Neural crest cell (in vitro differentiated cells): ENCODE measurements around the gene ADPRM. TPM values are rescaled to one million over a fixed set of nuclear protein-coding genes. Genes with fewer than 3 reads are reported as not detected.
A peak's percentile ranks its signal among the peaks of the same experiment; 100 is the strongest.
"Not testable (repeated sequence)": the region's sequence is repeated elsewhere in the genome, so short reads cannot be mapped to it uniquely, and the experiment has no call there.

Experiments
- DNase-seq: peaks from one replicate; pipeline ENCODE4 v3.0.0; 2021; ENCODE audit warnings: low read depth, mixed read lengths, low spot score
- H3K27ac Mint-ChIP-seq: one replicate; pipeline ENCODE4 v1.8.0; 2021; ENCODE audit warnings: mild to moderate bottlenecking, mixed read lengths; ENCODE audit not compliant: unreplicated experiment
- H3K27me3 Mint-ChIP-seq: 2 replicates; pipeline ENCODE4 v1.8.0; 2021; ENCODE audit warnings: low read depth, mild to moderate bottlenecking, mixed read lengths
- H3K36me3 Mint-ChIP-seq: 2 replicates; pipeline ENCODE4 v1.8.0; 2021; ENCODE audit warnings: low read depth, mild to moderate bottlenecking, mixed read lengths
- H3K4me1 Mint-ChIP-seq: 2 replicates; pipeline ENCODE4 v1.8.0; 2021; ENCODE audit warnings: mixed read lengths
- H3K4me3 Mint-ChIP-seq: one replicate; pipeline ENCODE4 v1.8.0; 2021; ENCODE audit warnings: mild to moderate bottlenecking, mixed read lengths
- H3K9me3 Mint-ChIP-seq: 2 replicates; pipeline ENCODE4 v1.8.0; 2021; ENCODE audit warnings: mixed read lengths
- total RNA-seq: library from RNA; stranded (reverse); gene quantifications from 2 replicates; pipeline ENCODE4 v1.2.1, GENCODE V29; 2021
- TF ChIP-seq, protein P1 (sequence below): fragments of 200-600 bp; sonication (generic); conservative IDR thresholded peaks from 2 replicates; pipeline ENCODE4 v1.5.0; 2021; ENCODE audit warnings: antibody characterized with exemption, mild to moderate bottlenecking

The ADPRM gene
- total RNA-seq, 1 donor from 2014 or later: 9.8 TPM

GRCh38 chr17:10729334-10730193, 32.2 kb downstream of the ADPRM start, which contains the start of gene TMEM220:
Gene TMEM220, minus strand, starts transcription at chr17:10730023. Its CDS starts 172 bp downstream, at chr17:10729851.
- Mint-ChIP-seq H3K27ac (peak within 1 kb of the TSS; percentile 93), H3K9me3 (no peaks in the 10 kb centered on the region), H3K4me3 (peak within 1 kb of the TSS; percentile 95), H3K36me3 (no peaks in the 10 kb centered on the region), H3K4me1 (peaks cover 21% of the 10 kb centered on the region), H3K27me3 (no peaks in the 10 kb centered on the region)
- TF ChIP-seq, protein P1, sequence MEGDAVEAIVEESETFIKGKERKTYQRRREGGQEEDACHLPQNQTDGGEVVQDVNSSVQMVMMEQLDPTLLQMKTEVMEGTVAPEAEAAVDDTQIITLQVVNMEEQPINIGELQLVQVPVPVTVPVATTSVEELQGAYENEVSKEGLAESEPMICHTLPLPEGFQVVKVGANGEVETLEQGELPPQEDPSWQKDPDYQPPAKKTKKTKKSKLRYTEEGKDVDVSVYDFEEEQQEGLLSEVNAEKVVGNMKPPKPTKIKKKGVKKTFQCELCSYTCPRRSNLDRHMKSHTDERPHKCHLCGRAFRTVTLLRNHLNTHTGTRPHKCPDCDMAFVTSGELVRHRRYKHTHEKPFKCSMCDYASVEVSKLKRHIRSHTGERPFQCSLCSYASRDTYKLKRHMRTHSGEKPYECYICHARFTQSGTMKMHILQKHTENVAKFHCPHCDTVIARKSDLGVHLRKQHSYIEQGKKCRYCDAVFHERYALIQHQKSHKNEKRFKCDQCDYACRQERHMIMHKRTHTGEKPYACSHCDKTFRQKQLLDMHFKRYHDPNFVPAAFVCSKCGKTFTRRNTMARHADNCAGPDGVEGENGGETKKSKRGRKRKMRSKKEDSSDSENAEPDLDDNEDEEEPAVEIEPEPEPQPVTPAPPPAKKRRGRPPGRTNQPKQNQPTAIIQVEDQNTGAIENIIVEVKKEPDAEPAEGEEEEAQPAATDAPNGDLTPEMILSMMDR: peak; percentile 13
- DNase-seq: peak; percentile 72

GRCh38 chr17:10730247-10730646, 32.9 kb downstream of the ADPRM start:
- peaks cover 21% of the 10 kb centered on the region for H3K4me1 Mint-ChIP-seq
- H3K9me3 Mint-ChIP-seq, H3K36me3 Mint-ChIP-seq, H3K27me3 Mint-ChIP-seq, DNase-seq: not testable (repeated sequence)
- peak overlapping the region; percentile 93 for H3K27ac Mint-ChIP-seq
- peak overlapping the region; percentile 95 for H3K4me3 Mint-ChIP-seq

DNA sequence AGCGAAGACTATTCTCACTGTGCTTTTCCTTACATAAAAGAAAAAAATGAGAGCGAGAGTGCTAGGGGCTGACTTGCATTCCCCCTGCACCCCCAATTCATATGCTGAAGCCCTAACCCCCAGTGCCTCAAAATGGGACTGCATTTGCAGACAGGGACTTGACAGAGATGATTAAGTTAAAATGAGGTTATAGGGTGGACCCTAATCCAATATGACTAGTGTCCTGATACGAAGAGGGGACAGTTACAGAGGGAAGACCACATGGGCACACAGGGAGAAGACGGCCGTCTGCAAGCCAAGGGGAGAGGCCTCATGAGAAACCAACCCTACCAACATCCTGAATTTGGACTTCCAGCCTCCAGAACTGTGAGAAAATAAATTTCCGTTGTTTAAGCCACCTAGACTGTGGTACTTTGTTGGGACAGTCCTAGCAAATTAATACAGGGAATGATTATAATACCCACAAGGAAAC, 34.0 kb downstream of the ADPRM start:
- peaks cover 21% of the 10 kb centered on the region for H3K4me1 Mint-ChIP-seq
- no peak for DNase-seq
- TF ChIP-seq, protein P1: no peak

DNA sequence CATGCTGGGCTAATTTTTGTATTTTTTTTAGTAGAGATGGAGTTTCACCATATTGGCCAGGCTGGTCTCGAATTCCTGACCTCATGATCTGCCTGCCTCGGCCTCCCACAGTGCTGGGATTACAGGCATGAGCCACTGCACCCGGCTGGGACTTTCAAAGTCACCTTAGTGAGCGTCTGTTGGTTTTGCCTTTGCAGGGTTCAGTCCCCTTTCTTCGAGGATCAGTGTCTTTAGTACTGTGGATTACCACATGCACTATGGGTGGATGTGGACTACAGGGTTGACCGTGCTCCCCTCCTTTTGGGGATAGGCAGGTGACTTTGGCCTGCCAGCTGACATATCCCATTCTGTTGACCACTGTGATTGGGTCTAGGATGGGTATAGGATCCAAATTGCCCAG, 34.7 kb downstream of the ADPRM start:
- H3K4me1 Mint-ChIP-seq: peaks cover 22% of the 10 kb centered on the region
- not testable (repeated sequence) for H3K36me3 Mint-ChIP-seq, H3K27me3 Mint-ChIP-seq, H3K9me3 Mint-ChIP-seq, H3K4me3 Mint-ChIP-seq, H3K27ac Mint-ChIP-seq, DNase-seq

More for the DNA sequence above, 34.0 kb downstream of the ADPRM start:
- Mint-ChIP-seq H3K27me3 (no peaks in the 10 kb centered on the region), H3K36me3 (no peaks in the 10 kb centered on the region), H3K4me3 (peak overlapping the region; percentile 95), H3K27ac (no peak overlapping the region), H3K9me3 (no peaks in the 10 kb centered on the region)

DNA sequence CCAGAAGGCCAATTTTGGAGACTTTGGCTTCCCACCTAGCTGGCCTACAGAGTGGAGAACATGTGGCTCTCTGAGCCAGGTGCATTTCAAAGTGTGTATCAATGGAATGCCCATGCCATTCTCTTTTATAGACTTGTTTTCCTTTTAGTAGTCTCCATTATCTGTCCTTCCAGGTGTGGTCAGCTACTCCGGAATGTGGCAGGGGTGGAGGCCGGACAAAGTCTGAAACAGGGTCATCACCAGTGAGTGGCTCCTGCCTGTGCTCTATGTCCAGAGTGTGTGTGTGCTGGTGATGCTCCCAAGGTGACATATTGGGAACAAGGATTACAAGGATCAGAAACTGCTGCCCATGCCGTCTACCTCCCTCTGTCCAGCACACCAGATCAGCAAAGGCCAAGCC, 36.3 kb downstream of the ADPRM start:
- TF ChIP-seq, protein P1: no peak
- Mint-ChIP-seq H3K4me3 (no peak overlapping the region), H3K36me3 (no peaks in the 10 kb centered on the region), H3K27ac (no peak overlapping the region), H3K4me1 (peaks cover 25% of the 10 kb centered on the region), H3K27me3 (peaks cover 2% of the 10 kb centered on the region), H3K9me3 (no peaks in the 10 kb centered on the region)
- no peak for DNase-seq

- H3K27ac Mint-ChIP-seq: no peak overlapping the region
- no peak overlapping the region for H3K4me3 Mint-ChIP-seq
- no peak for DNase-seq
- peaks cover 7% of the 10 kb centered on the region for H3K27me3 Mint-ChIP-seq
- TF ChIP-seq, protein P1: no peak
- H3K4me1 Mint-ChIP-seq: peaks cover 26% of the 10 kb centered on the region
- H3K9me3 Mint-ChIP-seq: no peaks in the 10 kb centered on the region
- no peaks in the 10 kb centered on the region for H3K36me3 Mint-ChIP-seq
These were observed 37.9 kb downstream of the ADPRM start for GRCh38 chr17:10735251-10735650.
